ENCODE results near the gene IPO13.

DNA sequence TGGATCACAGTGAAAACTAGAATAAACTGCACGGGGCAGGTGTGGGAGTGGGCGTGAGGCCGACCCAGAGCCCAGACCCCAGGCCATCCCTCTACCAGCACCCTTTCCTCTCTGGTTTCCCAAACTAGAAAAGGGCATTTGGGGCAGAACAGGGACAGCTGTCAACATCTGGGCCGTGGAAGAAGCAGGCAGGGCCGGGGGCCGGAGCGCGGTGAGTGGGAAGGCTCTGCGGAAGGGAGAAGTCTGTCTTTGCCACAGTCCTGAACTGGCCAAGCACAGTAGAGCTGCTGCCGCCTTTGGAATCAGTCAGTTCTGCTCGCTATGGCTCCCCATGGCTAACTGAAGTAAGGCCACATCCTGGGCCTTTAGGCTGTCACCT is 51.2 kb downstream of the IPO13 start:
- TF ChIP-seq POLR2A (IDR thresholded peaks at IDR 0.05; ENCODE audit: low read depth, low read length) (no peak), POLR2AphosphoS5 (IDR thresholded peaks at IDR 0.05; ENCODE audit: low read depth, low read length) (no peak), TAF1 (IDR thresholded peaks at IDR 0.05; ENCODE audit: low read depth, low read length) (no peak), SPI1 (IDR thresholded peaks at IDR 0.05; ENCODE audit: low read depth, low read length) (no peak), PAX5 (IDR thresholded peaks at IDR 0.05; ENCODE audit: insufficient read depth, low read length, severe bottlenecking) (no peak)

All from GM12891 (cell line).